ENCODE measurements around the gene UNG. TPM values are rescaled to one million over a fixed set of nuclear protein-coding genes. Genes with fewer than 3 reads are reported as not detected.

Gene UNG
- 51.4 and 96.9 TPM in 2 replicates for total RNA-seq

DNA sequence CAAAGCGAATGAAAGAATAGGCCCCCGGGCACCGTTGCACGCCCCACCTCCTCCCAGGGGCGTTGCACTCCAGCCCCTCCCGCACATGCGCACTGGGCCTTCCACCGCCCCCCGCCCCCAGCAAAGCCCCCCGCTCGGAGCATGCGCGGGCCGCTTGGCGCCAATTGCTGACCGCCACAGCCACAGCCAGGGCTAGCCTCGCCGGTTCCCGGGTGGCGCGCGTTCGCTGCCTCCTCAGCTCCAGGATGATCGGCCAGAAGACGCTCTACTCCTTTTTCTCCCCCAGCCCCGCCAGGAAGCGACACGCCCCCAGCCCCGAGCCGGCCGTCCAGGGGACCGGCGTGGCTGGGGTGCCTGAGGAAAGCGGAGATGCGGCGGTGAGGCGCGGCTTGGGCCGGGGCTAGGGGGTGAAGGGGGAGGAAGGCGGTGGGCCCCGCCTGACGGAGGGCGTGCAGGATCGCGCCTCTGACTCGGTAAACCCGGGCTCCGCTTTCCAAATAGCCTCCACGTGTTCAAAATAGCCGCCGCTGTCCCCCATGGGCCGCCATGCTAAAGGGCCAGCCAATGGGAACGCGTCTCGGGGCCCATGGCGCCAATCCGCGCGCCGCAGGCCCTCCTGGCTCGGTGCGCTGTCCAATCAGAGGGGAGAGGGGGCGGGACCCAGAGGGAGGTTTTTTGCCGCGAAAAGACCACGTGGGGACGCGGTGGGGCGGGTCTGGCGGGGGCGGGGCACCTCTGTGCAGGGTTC, at the start of gene UNG:
TSS of gene UNG (plus strand) at position 163 of the 748 bp plus-strand sequence. CDS start at position 246, 83 bp downstream.

DNA sequence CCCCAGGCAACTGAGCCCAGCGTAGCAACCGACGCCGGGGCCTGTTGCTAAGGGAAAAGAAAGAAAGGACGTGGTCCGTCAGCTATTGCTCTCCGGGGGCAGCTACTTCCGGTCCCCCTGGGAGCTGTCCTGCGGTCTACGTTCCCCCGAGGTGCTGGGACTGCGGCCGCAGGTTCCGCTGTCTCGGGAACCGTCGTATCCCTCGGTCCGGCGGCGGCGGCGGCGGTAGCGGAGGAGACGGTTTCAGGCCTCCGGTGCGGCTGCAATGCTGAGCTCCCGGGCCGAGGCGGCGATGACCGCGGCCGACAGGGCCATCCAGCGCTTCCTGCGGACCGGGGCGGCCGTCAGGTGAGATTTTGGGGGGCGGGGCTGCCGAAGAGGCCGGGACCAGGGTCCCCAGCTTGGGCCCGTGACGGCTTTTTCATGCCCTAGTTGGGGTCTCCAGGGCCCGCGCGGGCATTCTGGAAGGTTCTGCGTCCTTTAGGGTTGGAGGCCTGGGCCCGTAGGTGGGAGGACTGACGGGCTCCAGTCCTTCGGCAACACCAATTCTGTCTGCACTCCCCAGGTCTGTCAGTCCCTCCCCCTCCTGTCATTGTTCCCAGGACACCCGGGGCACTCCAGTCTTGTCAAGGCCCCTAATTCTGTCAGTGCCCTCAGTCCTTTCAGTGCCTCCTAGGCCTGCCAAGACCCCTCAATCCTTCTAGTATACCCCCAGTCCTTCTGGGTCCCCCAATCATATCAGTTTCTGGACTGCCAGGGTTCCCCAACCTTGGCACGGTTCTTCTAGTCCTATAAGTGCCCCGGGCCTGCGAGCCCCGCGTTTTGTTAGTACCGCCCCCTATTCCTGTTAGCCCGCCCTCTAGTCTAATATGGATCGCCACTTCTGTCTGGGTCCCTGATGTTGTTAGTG, 44.7 kb upstream of the UNG start, which contains the start of gene USP30:
TSS of gene USP30 (plus strand) at position 163 of the 910 bp plus-strand sequence. CDS start at position 266, 103 bp downstream.

DNA sequence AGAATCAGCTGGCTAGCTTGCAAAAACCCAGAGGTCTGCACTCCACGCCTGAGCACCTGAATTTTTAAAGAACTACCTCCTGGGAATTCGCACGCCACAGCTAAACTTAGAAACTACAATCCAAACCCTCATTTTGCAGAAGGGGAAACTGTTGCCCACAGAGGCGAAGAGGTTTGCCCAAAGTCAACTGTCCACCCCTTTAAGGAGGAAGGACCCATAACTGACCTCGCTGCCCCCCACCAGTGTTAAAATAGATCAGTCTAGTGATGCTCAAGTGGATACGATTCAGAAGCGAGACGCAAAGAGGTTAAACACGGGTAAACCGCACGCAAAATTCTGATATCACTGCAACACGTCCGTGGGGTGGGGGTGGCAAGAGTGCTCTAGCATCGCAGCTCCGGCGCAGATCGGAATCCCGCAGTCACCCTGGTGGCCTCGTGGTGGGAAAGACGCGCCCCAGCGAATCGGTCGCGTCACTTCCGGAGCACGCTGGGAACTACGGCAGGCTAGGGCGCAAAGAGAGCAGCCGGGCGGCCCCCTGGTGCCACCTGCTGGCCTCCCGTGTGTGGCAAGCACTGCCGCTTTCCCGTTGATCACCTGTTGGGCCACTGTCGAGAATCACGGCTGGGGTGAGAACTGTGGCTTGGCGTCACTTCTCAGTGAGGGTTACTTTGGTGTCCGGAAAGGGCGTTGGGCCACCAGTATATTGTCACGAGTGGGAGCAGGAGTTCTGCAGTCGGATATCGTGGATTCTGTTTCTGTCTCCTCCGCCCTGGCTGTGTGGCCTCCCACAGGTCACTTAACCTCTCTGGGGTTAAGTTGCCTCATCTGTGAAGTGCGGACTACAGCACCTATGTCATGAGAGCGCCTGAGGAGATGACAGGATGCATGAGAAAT, 4.1 kb upstream of the UNG start, which contains the start of gene ALKBH2:
TSS of gene ALKBH2 (minus strand) at position 451 of the 897 bp plus-strand sequence. CDS start 686 bp downstream, outside the sequence.

DNA sequence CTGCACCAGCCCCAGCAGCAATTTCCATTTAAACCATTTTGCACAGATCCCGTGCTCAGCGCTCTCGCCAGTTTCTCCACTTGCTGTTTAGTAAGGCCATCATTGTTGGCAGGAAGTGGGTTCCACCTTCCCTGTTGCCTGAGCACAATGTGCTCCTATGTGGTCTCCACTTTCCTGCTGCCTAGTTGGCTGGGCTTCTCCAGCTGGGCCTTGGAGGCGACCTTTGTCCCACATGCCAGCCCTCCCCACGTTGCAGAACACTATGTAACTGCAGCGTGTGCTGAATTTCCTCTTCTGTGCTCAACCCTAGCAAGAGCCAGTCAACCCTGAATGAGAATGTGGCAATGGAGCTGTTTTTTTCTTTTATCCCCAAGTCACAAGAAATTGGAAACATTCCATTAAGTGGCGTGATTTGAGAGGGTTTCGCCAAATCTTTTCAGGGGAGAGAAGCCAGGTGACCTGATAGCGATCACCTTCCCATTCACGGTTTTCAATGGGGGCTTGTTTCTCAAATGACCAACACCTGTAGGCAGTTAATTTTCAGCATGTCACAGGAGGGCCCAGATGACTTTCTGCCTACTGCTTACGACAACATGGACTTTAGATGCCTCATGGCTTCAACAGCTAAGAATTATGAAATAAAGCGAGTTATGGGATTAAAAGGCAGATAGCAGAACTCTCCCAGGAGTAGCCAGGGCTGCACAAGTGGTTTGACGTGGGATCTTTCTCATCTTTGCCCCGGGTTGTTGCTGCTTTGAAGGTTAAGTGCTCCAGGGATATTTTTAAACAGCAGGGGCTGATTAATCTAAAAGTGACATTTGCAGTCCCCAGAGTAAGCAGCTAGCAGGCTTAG, 18.6 kb downstream of the UNG start, which contains the start of gene ACACB:
TSS of gene ACACB (plus strand) at position 830 of the 853 bp plus-strand sequence. CDS start 22,819 bp downstream, outside the sequence.

Other genes with a start within 250 kb of the UNG start
- 13.9 and 25.0 TPM in 2 replicates for gene SSH1, start 240.0 kb upstream of the UNG start, total RNA-seq
- not detected in 2 replicates for gene DAO, start 217.5 kb upstream of the UNG start, total RNA-seq
- gene SVOP, start 76.5 kb upstream of the UNG start, total RNA-seq = not detected in 2 replicates
- gene USP30, start 45.0 kb upstream of the UNG start, total RNA-seq = 10.5 TPM in 2 replicates
- 21.9 and 26.9 TPM in 2 replicates for gene ALKBH2, start 4.1 kb upstream of the UNG start, total RNA-seq
- gene ACACB, start 19.0 kb downstream of the UNG start, total RNA-seq = 0.70 and 6.5 TPM in 2 replicates
- not detected in 2 replicates for gene FOXN4, start 211.7 kb downstream of the UNG start, total RNA-seq

All from airway epithelial cell (primary cell).